Endothelial cell of umbilical vein (primary cell): Measurements from ENCODE around the gene BABAM2. TPM values are rescaled to one million over a fixed set of nuclear protein-coding genes. Genes with fewer than 3 reads are reported as not detected.
A peak's percentile ranks its signal among the peaks of the same experiment; 100 is the strongest.

Experiments
- BruUV-seq: library from RNA; stranded (reverse); fragments of 400-500 nt; replicated peaks from 2 replicates; lab custom pipeline; 2021; lab: Mats Ljungman, UMichigan
- CTCF ChIA-PET: fragments of 300-600, 350-600 bp; sonication (Branson Sonifier 250); formaldehyde crosslinking; loops from one replicate; lab custom pipeline; 2021; ENCODE audit warnings: antibody characterized with exemption, inconsistent platforms; lab: Charles Lee
- POLR2A ChIA-PET: fragments of 300-600, 350-600 bp; sonication (Branson Sonifier 250); formaldehyde crosslinking; loops from one replicate; lab custom pipeline; 2021; ENCODE audit warnings: antibody characterized with exemption, inconsistent platforms; lab: Charles Lee
- DNase-seq: peaks from one replicate; pipeline ENCODE4 v3.0.0-alpha.2; 2011; ENCODE audit warnings: low read depth, low spot score
- FAIRE-seq: peaks from 2 replicates; lab custom pipeline; 2011; peaks lifted over from hg19 to GRCh38; lab: Jason Lieb, UNC
- H2AFZ ChIP-seq: 2 replicates; pipeline ENCODE4 v1.6.0; 2012; ENCODE audit warnings: low read depth, low read length, control low read depth, inconsistent platforms
- H3K27ac ChIP-seq: 2 replicates; pipeline ENCODE4 v1.5.1; 2011; ENCODE audit warnings: low read depth, mild to moderate bottlenecking, control low read depth, low read length, moderate library complexity; ENCODE audit not compliant: insufficient read depth
- H3K27me3 ChIP-seq, 2 experiments: 2 replicates each; pipeline versions ENCODE4 v1.6.0 to v1.6.1; 2011; ENCODE audit warnings: low read length in 2 of 2, mixed read lengths in 1 of 2; ENCODE audit not compliant: control insufficient read depth in 2 of 2, insufficient read depth in 2 of 2
- H3K36me3 ChIP-seq, 2 experiments: 2 replicates in 1 of 2; 3 replicates in 1 of 2; pipeline ENCODE4 v1.5.1; 2011; ENCODE audit warnings: low read length in 2 of 2, mild to moderate bottlenecking in 1 of 2, moderate library complexity in 1 of 2; ENCODE audit not compliant: control insufficient read depth in 2 of 2, insufficient read depth in 2 of 2; ENCODE audit errors: extremely low read depth in 1 of 2
- H3K4me1 ChIP-seq: 3 replicates; pipeline ENCODE4 v1.5.1; 2011; ENCODE audit warnings: mild to moderate bottlenecking, low read length; ENCODE audit not compliant: control insufficient read depth, insufficient read depth; ENCODE audit errors: extremely low read depth
- H3K4me2 ChIP-seq: 2 replicates; pipeline ENCODE4 v1.6.1; 2011; ENCODE audit warnings: low read length, control low read depth, mixed read lengths; ENCODE audit not compliant: insufficient read depth
- H3K4me3 ChIP-seq, 3 experiments: fragments of 200-600 bp in 1 of 3; sonication (generic), shearing (Covaris generic) in 1 of 3; replicated peaks in 1 of 3; 2 replicates each; pipeline ENCODE4 v1.5.1; 2011 to 2016; ENCODE audit warnings: control low read depth in 3 of 3, low read length in 3 of 3, mild to moderate bottlenecking in 2 of 3, inconsistent platforms in 1 of 3, low read depth in 1 of 3, moderate library complexity in 1 of 3; ENCODE audit not compliant: insufficient read depth in 1 of 3
- H3K79me2 ChIP-seq: 2 replicates; pipeline ENCODE4 v1.6.0; 2012; ENCODE audit warnings: low read length, inconsistent platforms; ENCODE audit not compliant: control insufficient read depth, insufficient read depth
- H3K9ac ChIP-seq: replicated peaks from 2 replicates; pipeline ENCODE3; 2011; ENCODE audit warnings: low read length, control low read depth; ENCODE audit not compliant: insufficient read depth; ENCODE audit errors: extremely low read depth
- H3K9me1 ChIP-seq: replicated peaks from 3 replicates; pipeline ENCODE4 v1.6.0; 2011; ENCODE audit warnings: mild to moderate bottlenecking, low read length; ENCODE audit not compliant: control insufficient read depth, insufficient read depth; ENCODE audit errors: extremely low read depth
- H3K9me3 ChIP-seq: replicated peaks from 2 replicates; pipeline ENCODE4 v1.5.1; 2012; ENCODE audit warnings: low read length, inconsistent platforms; ENCODE audit not compliant: control insufficient read depth, insufficient read depth
- H4K20me1 ChIP-seq: replicated peaks from 2 replicates; pipeline ENCODE3; 2011; ENCODE audit warnings: mild to moderate bottlenecking, low read length; ENCODE audit not compliant: control insufficient read depth, insufficient read depth; ENCODE audit errors: extremely low read depth
- EZH2 ChIP-seq: IDR thresholded peaks from 2 replicates; pipeline ENCODE4 v1.6.1; 2012; ENCODE audit warnings: borderline replicate concordance, low read depth, mild to moderate bottlenecking, moderate library complexity, low read length, inconsistent platforms; ENCODE audit not compliant: severe bottlenecking
- FOS ChIP-seq: IDR thresholded peaks from 2 replicates; pipeline ENCODE4 v1.6.1; 2011; ENCODE audit warnings: mild to moderate bottlenecking, low read length, moderate library complexity, borderline replicate concordance; ENCODE audit not compliant: insufficient read depth
- GATA2 ChIP-seq: IDR thresholded peaks from 2 replicates; pipeline ENCODE4 v1.7.0; 2011; ENCODE audit warnings: low read depth, mild to moderate bottlenecking, moderate library complexity, mixed read lengths, low read length; ENCODE audit not compliant: insufficient read length, insufficient read depth
- JUN ChIP-seq: IDR thresholded peaks from 2 replicates; pipeline ENCODE4 v1.6.1; 2011; ENCODE audit warnings: borderline replicate concordance, low read depth; ENCODE audit not compliant: insufficient read length, insufficient read depth
- MYC ChIP-seq: IDR thresholded peaks from one replicate; pipeline ENCODE4 v1.6.1; 2011; ENCODE audit warnings: mild to moderate bottlenecking, low read depth, low read length
- POLR2A ChIP-seq: IDR thresholded peaks from 2 replicates; pipeline ENCODE4 v1.6.1; 2012; ENCODE audit warnings: low read depth, mild to moderate bottlenecking, control low read depth, low read length
- POLR2AphosphoS5 ChIP-seq: IDR thresholded peaks from 2 replicates; pipeline ENCODE4 v1.6.1; 2012; ENCODE audit warnings: low read depth, mild to moderate bottlenecking, control low read depth, low read length, moderate library complexity; ENCODE audit not compliant: insufficient read depth
- dilution Hi-C: fragments of 300-500 bp; cut with MboI; formaldehyde crosslinking; loops from one replicate; pipeline ENCODE4 v1.15.0; 2019; ENCODE audit warnings: low sequenced_read_pairs; ENCODE audit not compliant: extremely low pct_ligation_motif_present
- intact Hi-C: fragments of 100-400 bp; cut with micrococcal nuclease; formaldehyde crosslinking; loops from one replicate; pipeline ENCODE4 v1.10.0; 2022
- polyA plus RNA-seq, 4 experiments: library from polyadenylated mRNA; depleted of rRNA in 3 of 4; stranded (reverse) in 3 of 4; unstranded in 1 of 4; fragments of >200 nt; gene quantifications; 2 replicates each; pipeline versions ENCODE4 v1.2.1 to v1.2.3, GENCODE V29; 2011 to 2012; ENCODE audit warnings: missing spikeins in 1 of 4
- total RNA-seq: library from RNA; stranded (reverse); gene quantifications from 2 replicates; pipeline ENCODE4 v1.2.3, GENCODE V29; 2021
- TF ChIP-seq, protein P1 (sequence below): IDR thresholded peaks from 2 replicates; pipeline ENCODE4 v1.6.1; 2011; ENCODE audit not compliant: insufficient read depth, insufficient read length
- TF ChIP-seq, protein P2 (sequence below), 2 donors: IDR thresholded peaks; 1 replicate in 1 of 2; 2 replicates in 1 of 2; pipeline ENCODE4 v1.5.1; 2011; ENCODE audit warnings: low read length in 2 of 2, mild to moderate bottlenecking in 2 of 2, moderate library complexity in 2 of 2, control low read depth in 1 of 2, inconsistent platforms in 1 of 2, low read depth in 1 of 2; ENCODE audit not compliant: insufficient read depth in 1 of 2; ENCODE audit errors: extremely low read depth in 1 of 2

Gene BABAM2
- total and polyA plus RNA-seq, 2 donors (not counting 3 experiments of a cell fraction or from before 2014, with no cell fraction given) = 19.9 to 27.6 TPM

GRCh38 chr2:28152585-28153280 lies 262.2 kb downstream of the BABAM2 start:
- Histone ChIP-seq H3K4me2 (no peak overlapping the region), H3K27ac (no peak overlapping the region), H3K9me3 (no peaks in the 10 kb centered on the region), H3K4me3 (no peak overlapping the region), H3K4me1 (no peaks in the 10 kb centered on the region), H4K20me1 (no peaks in the 10 kb centered on the region), H3K9ac (no peak overlapping the region), H3K79me2 (no peaks in the 10 kb centered on the region), H2AFZ (no peak overlapping the region), H3K9me1 (no peaks in the 10 kb centered on the region), H3K27me3 (no peaks in the 10 kb centered on the region), H3K36me3 (no peaks in the 10 kb centered on the region)
- intact Hi-C loops (loop anchor here (1.0 to 10.0 kb wide), 3 partner anchors 197 to 1248 kb away; no protein-coding TSS in a partner anchor), dilution Hi-C loops (no loop called here)
- FAIRE-seq = no peak
- peak; percentile 53 for DNase-seq
- BruUV-seq = no TSS peak
- TF ChIP-seq JUN (no peak), GATA2 (no peak), EZH2 (no peak), POLR2AphosphoS5 (no peak), FOS (no peak), MYC (no peak), POLR2A (no peak)
- TF ChIP-seq, protein P1, sequence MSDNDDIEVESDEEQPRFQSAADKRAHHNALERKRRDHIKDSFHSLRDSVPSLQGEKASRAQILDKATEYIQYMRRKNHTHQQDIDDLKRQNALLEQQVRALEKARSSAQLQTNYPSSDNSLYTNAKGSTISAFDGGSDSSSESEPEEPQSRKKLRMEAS = no peak
- TF ChIP-seq, protein P2, sequence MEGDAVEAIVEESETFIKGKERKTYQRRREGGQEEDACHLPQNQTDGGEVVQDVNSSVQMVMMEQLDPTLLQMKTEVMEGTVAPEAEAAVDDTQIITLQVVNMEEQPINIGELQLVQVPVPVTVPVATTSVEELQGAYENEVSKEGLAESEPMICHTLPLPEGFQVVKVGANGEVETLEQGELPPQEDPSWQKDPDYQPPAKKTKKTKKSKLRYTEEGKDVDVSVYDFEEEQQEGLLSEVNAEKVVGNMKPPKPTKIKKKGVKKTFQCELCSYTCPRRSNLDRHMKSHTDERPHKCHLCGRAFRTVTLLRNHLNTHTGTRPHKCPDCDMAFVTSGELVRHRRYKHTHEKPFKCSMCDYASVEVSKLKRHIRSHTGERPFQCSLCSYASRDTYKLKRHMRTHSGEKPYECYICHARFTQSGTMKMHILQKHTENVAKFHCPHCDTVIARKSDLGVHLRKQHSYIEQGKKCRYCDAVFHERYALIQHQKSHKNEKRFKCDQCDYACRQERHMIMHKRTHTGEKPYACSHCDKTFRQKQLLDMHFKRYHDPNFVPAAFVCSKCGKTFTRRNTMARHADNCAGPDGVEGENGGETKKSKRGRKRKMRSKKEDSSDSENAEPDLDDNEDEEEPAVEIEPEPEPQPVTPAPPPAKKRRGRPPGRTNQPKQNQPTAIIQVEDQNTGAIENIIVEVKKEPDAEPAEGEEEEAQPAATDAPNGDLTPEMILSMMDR (IDR thresholded peaks at IDR 0.05; ENCODE audit: extremely low read depth in 1 of 2, insufficient read depth in 1 of 2, low read depth in 1 of 2, low read length in 2 of 2) = no peak
- POLR2A ChIA-PET = no interaction called here
- CTCF ChIA-PET = interaction anchor here (0.9 to 2.1 kb wide), 6 partner anchors 9 to 41 kb away, joined by 3 to 7 read pairs (median 4); no protein-coding TSS in a partner anchor
